PC-3 (cell line): ENCODE measurements around the gene NKIRAS1. TPM values are rescaled to one million over a fixed set of nuclear protein-coding genes. Genes with fewer than 3 reads are reported as not detected.
"Not testable (repeated sequence)": the region's sequence is repeated elsewhere in the genome, so short reads cannot be mapped to it uniquely, and the experiment has no call there.

ENCODE experiments used
- ATAC-seq: fragments of 200-7000 bp; cut with Tn5 transposase; 2 replicates; pipeline ENCODE4 v1.9.1; 2020; ENCODE audit warnings: mild to moderate bottlenecking, moderate library complexity
- BruUV-seq: library from RNA; stranded (reverse); fragments of 400-500 nt; replicated peaks from 2 replicates; lab custom pipeline; 2021; lab: Mats Ljungman, UMichigan
- CTCF ChIA-PET: fragments of 300-600 bp; sonication (Branson Sonifier 250); formaldehyde crosslinking; loops from one replicate; lab custom pipeline; 2022; ENCODE audit warnings: antibody characterized with exemption; lab: Charles Lee
- POLR2A ChIA-PET: fragments of 300-600 bp; sonication (Branson Sonifier 250); formaldehyde crosslinking; loops from one replicate; lab custom pipeline; 2022; ENCODE audit warnings: antibody characterized with exemption; ENCODE audit not compliant: unreplicated experiment; lab: Charles Lee
- DNase-seq: peaks from one replicate; pipeline ENCODE4 v3.0.0-alpha.2; 2015
- H2AFZ ChIP-seq: fragments of 300-600 bp; sonication (generic); 2 replicates; pipeline ENCODE4 v1.6.0; 2016; ENCODE audit warnings: antibody characterized with exemption, low read length
- H3F3A ChIP-seq: fragments of 300-600 bp; sonication (generic); one replicate; pipeline ENCODE4 v1.6.0; 2017; ENCODE audit warnings: antibody characterized with exemption, low read length, control low read depth, mild to moderate bottlenecking; ENCODE audit not compliant: unreplicated experiment
- H3K27ac ChIP-seq: fragments of 300-600 bp; sonication (generic); 2 replicates; pipeline ENCODE4 v1.5.1; 2016; ENCODE audit warnings: mild to moderate bottlenecking, low read length
- H3K27me3 ChIP-seq: fragments of 300-600 bp; sonication (generic); 2 replicates; pipeline ENCODE4 v1.6.1; 2016; ENCODE audit warnings: low read length, mixed read lengths
- H3K36me3 ChIP-seq: fragments of 300-600 bp; sonication (generic); 2 replicates; pipeline ENCODE4 v1.6.1; 2016; ENCODE audit warnings: low read depth, mixed run types, low read length, mixed read lengths
- H3K4me1 ChIP-seq: fragments of 300-600 bp; sonication (generic); 2 replicates; pipeline ENCODE4 v1.5.1; 2016; ENCODE audit warnings: low read length; ENCODE audit not compliant: insufficient read depth
- H3K4me2 ChIP-seq: fragments of 300-600 bp; sonication (generic); 2 replicates; pipeline ENCODE4 v1.6.0; 2016; ENCODE audit warnings: low read length
- H3K4me3 ChIP-seq: fragments of 300-600 bp; sonication (generic); 2 replicates; pipeline ENCODE4 v1.5.1; 2016; ENCODE audit warnings: mild to moderate bottlenecking, low read length, mixed read lengths
- H3K79me2 ChIP-seq: fragments of 300-600 bp; sonication (generic); 2 replicates; pipeline ENCODE4 v1.6.1; 2017; ENCODE audit warnings: low read length, mixed read lengths
- H3K9ac ChIP-seq: fragments of 300-600 bp; sonication (generic); 2 replicates; pipeline ENCODE4 v1.6.0; 2016; ENCODE audit warnings: mild to moderate bottlenecking, low read length
- H3K9me2 ChIP-seq: fragments of 300-600 bp; sonication (generic); replicated peaks from 2 replicates; pipeline ENCODE4 v1.6.1; 2016; ENCODE audit warnings: mixed run types, low read length, mixed read lengths
- H3K9me3 ChIP-seq: fragments of 300-600 bp; sonication (generic); 2 replicates; pipeline ENCODE4 v1.6.1; 2016; ENCODE audit warnings: low read length, mixed read lengths
- H4K20me1 ChIP-seq: fragments of 300-600 bp; sonication (generic); 2 replicates; pipeline ENCODE4 v1.6.1; 2016; ENCODE audit warnings: low read length, mixed read lengths
- CTCF ChIP-seq: fragments of 300-600 bp; sonication (generic); conservative IDR thresholded peaks from 2 replicates; pipeline ENCODE4 v1.5.1; 2017; ENCODE audit warnings: antibody characterized with exemption, low read depth, mild to moderate bottlenecking, low read length
- EZH2 ChIP-seq: fragments of 300-600 bp; sonication (generic); IDR thresholded peaks from one replicate; pipeline ENCODE4 v1.6.1; 2017; ENCODE audit warnings: antibody characterized with exemption, mild to moderate bottlenecking, low read length; ENCODE audit not compliant: unreplicated experiment
- EZH2phosphoT487 ChIP-seq: fragments of 300-600 bp; sonication (generic); IDR thresholded peaks from 2 replicates; pipeline ENCODE4 v1.6.1; 2018; ENCODE audit warnings: mild to moderate bottlenecking, antibody characterized with exemption, low read length, borderline replicate concordance
- intact Hi-C: fragments of 100-400 bp; cut with micrococcal nuclease; formaldehyde crosslinking; loops from 2 replicates; pipeline ENCODE4 v1.9.0; 2023
- total RNA-seq: library from RNA; depleted of rRNA; stranded (reverse); fragments of >200 nt; gene quantifications from 2 replicates; pipeline ENCODE4 v1.2.3, GENCODE V29; 2014

The NKIRAS1 gene
- total RNA-seq, 1 experiment from 2014 or later = 14.9 TPM

- no peak overlapping the region for H2AFZ ChIP-seq
- 0 out of 2 replicates have a peak overlapping the region, but pooled peaks have one; percentile 8 for H3K4me3 ChIP-seq
- ChIA-PET CTCF (interaction anchor here (0.7 kb wide), 1 partner anchor 149 kb away, joined by 3 read pairs; no protein-coding TSS in a partner anchor), POLR2A (no interaction called here)
- H3K79me2 ChIP-seq = peaks cover 46% of the 10 kb centered on the region
- ATAC-seq (no peak), DNase-seq (no peak)
- TF ChIP-seq EZH2 (no peak), CTCF (no peak), EZH2phosphoT487 (no peak)
- H3K27me3 ChIP-seq = no peaks in the 10 kb centered on the region
- no TSS peak for BruUV-seq
- H3K4me2 ChIP-seq = peak overlapping the region; percentile 7; the same call in 1 of the 2 replicates
- H4K20me1 ChIP-seq = peaks cover 39% of the 10 kb centered on the region
- no peak overlapping the region for H3K9ac ChIP-seq
- H3K9me2 ChIP-seq = no peaks in the 10 kb centered on the region
- peaks cover 30% of the 10 kb centered on the region for H3K36me3 ChIP-seq
- no peaks in the 10 kb centered on the region for H3K9me3 ChIP-seq
- intact Hi-C loops = no loop called here
- H3F3A ChIP-seq = peaks cover 7% of the 10 kb centered on the region
- H3K4me1 ChIP-seq = peaks cover 15% of the 10 kb centered on the region
- H3K27ac ChIP-seq = no peak overlapping the region
These were observed 3.4 kb upstream of the NKIRAS1 start for GRCh38 chr3:23920151-23920655.

GRCh38 chr3:23919628-23920027, 2.8 kb upstream of the NKIRAS1 start:
- no peak for TF ChIP-seq EZH2phosphoT487
- no peak for TF ChIP-seq EZH2
- TF ChIP-seq CTCF = no peak
- intact Hi-C loops = loop anchor here (5.0 kb wide), 1 partner anchor 38 kb away; no protein-coding TSS in a partner anchor
- H3K9ac ChIP-seq = no peak overlapping the region
- no peaks in the 10 kb centered on the region for H3K9me3 ChIP-seq
- H3K4me2 ChIP-seq = peak overlapping the region; percentile 7
- peaks cover 52% of the 10 kb centered on the region for H3K79me2 ChIP-seq
- H3K4me1 ChIP-seq = peaks cover 21% of the 10 kb centered on the region
- DNase-seq (no peak), ATAC-seq (no peak)
- no peaks in the 10 kb centered on the region for H3K9me2 ChIP-seq
- H3K4me3 ChIP-seq = peak overlapping the region; percentile 8; the same call in 1 of the 2 replicates
- no peak overlapping the region for H2AFZ ChIP-seq
- POLR2A ChIA-PET = no interaction called here
- CTCF ChIA-PET = no interaction called here
- H4K20me1 ChIP-seq = peaks cover 39% of the 10 kb centered on the region
- H3K36me3 ChIP-seq = peaks cover 30% of the 10 kb centered on the region
- no peak overlapping the region for H3K27ac ChIP-seq
- peaks cover 7% of the 10 kb centered on the region for H3F3A ChIP-seq
- H3K27me3 ChIP-seq = no peaks in the 10 kb centered on the region
- no TSS peak for BruUV-seq

GRCh38 chr3:23918331-23918730, 1.5 kb upstream of the NKIRAS1 start:
- ATAC-seq, H3K27me3 ChIP-seq, CTCF ChIA-PET, BruUV-seq, H3K9me2 ChIP-seq, DNase-seq, H3F3A ChIP-seq, H2AFZ ChIP-seq, H3K27ac ChIP-seq, H3K9me3 ChIP-seq: not testable (repeated sequence)
- POLR2A ChIA-PET = interaction anchor here (0.6 kb wide), 1 partner anchor 691 kb away, joined by 3 read pairs; no protein-coding TSS in a partner anchor
- peak overlapping the region; percentile 95 for H3K4me2 ChIP-seq
- peak overlapping the region; percentile 91 for H3K4me3 ChIP-seq
- peaks cover 32% of the 10 kb centered on the region for H3K4me1 ChIP-seq
- H3K36me3 ChIP-seq = peaks cover 30% of the 10 kb centered on the region
- peaks cover 65% of the 10 kb centered on the region for H3K79me2 ChIP-seq
- H4K20me1 ChIP-seq = peaks cover 44% of the 10 kb centered on the region
- intact Hi-C loops = loop anchor here (5.0 kb wide), 1 partner anchor 39 kb away; no protein-coding TSS in a partner anchor
- H3K9ac ChIP-seq = peak overlapping the region; percentile 95

GRCh38 chr3:23917679-23918303, 1.0 kb upstream of the NKIRAS1 start:
- not testable (repeated sequence) for H3K9me2 ChIP-seq, H3K9me3 ChIP-seq, BruUV-seq, ATAC-seq, H3K27me3 ChIP-seq, H3F3A ChIP-seq
- CTCF ChIA-PET = interaction anchor here (0.9 kb wide), 1 partner anchor 29 kb away, joined by 3 read pairs; no protein-coding TSS in a partner anchor
- intact Hi-C loops = loop anchor here (2.0 to 5.0 kb wide), 2 partner anchors 27 to 40 kb away; partner anchors contain the start of gene NR1D2
- peak overlapping the region; percentile 48 for H3K27ac ChIP-seq
- H3K4me3 ChIP-seq = peak overlapping the region; percentile 91
- H4K20me1 ChIP-seq = peaks cover 44% of the 10 kb centered on the region
- 0 out of 2 replicates have a peak overlapping the region, but pooled peaks have one; percentile 70 for H2AFZ ChIP-seq
- H3K4me1 ChIP-seq = peaks cover 32% of the 10 kb centered on the region
- peak; percentile 48 for DNase-seq
- H3K9ac ChIP-seq = peak overlapping the region; percentile 95
- POLR2A ChIA-PET = interaction anchor here (0.6 kb wide), 1 partner anchor 691 kb away, joined by 3 read pairs; no protein-coding TSS in a partner anchor
- H3K4me2 ChIP-seq = peak overlapping the region; percentile 95
- peaks cover 70% of the 10 kb centered on the region for H3K79me2 ChIP-seq
- H3K36me3 ChIP-seq = peaks cover 30% of the 10 kb centered on the region
